ENCODE results near the gene LRMDA. TPM values are rescaled to one million over a fixed set of nuclear protein-coding genes. Genes with fewer than 3 reads are reported as not detected.

Gene LRMDA
- total and polyA plus RNA-seq, 2 of the 4 experiments (the other 2 are of a cell fraction) = 0.07 TPM; not detected in 1

- H2BK120ac ChIP-seq (ENCODE audit: low read depth, low read length) = no peak overlapping the region
- H3K79me1 ChIP-seq (ENCODE audit: low read depth in 1 of 2, low read length in 2 of 2) = no peaks in the 10 kb centered on the region
- H4K5ac ChIP-seq (ENCODE audit: low read depth, low read length) = no peak overlapping the region
- H3K4ac ChIP-seq (ENCODE audit: low read depth, low read length) = no peak overlapping the region
- H3K18ac ChIP-seq (ENCODE audit: low read depth, low read length) = no peak overlapping the region
- ATAC-seq (ENCODE audit: low read depth) (no peak), DNase-seq (no peak)
- no peak overlapping the region for H2BK20ac ChIP-seq (ENCODE audit: low read depth, low read length)
- H3K56ac ChIP-seq (ENCODE audit: extremely low read depth, insufficient read depth, low read length) = no peak overlapping the region
- dilution Hi-C loops (cut with HindIII; ENCODE audit: low sequenced_read_pairs, unreplicated experiment) = no loop called here
- H3K27ac ChIP-seq (ENCODE audit: insufficient read depth, low read length) = no peak overlapping the region
- H3K4me3 ChIP-seq (ENCODE audit: insufficient read depth, low read depth, low read length) = no peak overlapping the region
- intact Hi-C loops (cut with micrococcal nuclease) = no loop called here
- H2AFZ ChIP-seq (replicated peaks; ENCODE audit: low read length, poor library complexity) = no peak overlapping the region
- no peak overlapping the region for H4K8ac ChIP-seq (ENCODE audit: low read depth in 2 of 2, low read length in 2 of 2)
- no peak overlapping the region for H3K23ac ChIP-seq (ENCODE audit: low read depth, low read length)
- CTCF ChIA-PET = no interaction called here
- H3K9me1 ChIP-seq (ENCODE audit: insufficient read depth, low read length) = no peaks in the 10 kb centered on the region
- peaks cover 1% of the 10 kb centered on the region for H3K27me3 ChIP-seq (ENCODE audit: control insufficient read depth, insufficient read depth, low read length)
- in situ Hi-C loops (cut with MboI; ENCODE audit: low sequenced_read_pairs) = no loop called here
- no peak overlapping the region for H2BK15ac ChIP-seq (ENCODE audit: low read depth, low read length)
- POLR2A ChIA-PET (ENCODE audit: unreplicated experiment) = no interaction called here
- H3K4me2 ChIP-seq (ENCODE audit: low read depth, low read length) = no peak overlapping the region
- no peaks in the 10 kb centered on the region for H3K36me3 ChIP-seq (ENCODE audit: control insufficient read depth, insufficient read depth, low read length)
- no peaks in the 10 kb centered on the region for H4K20me1 ChIP-seq (ENCODE audit: insufficient read depth, low read length)
- H3K4me1 ChIP-seq (ENCODE audit: control insufficient read depth, insufficient read depth, low read length) = peaks cover 1% of the 10 kb centered on the region; the same call in 1 of the 2 replicates
- no peak overlapping the region for H4K91ac ChIP-seq (ENCODE audit: insufficient read depth, low read depth, low read length)
- no peak overlapping the region for H2BK5ac ChIP-seq (ENCODE audit: low read depth, low read length, poor library complexity, severe bottlenecking)
- H2AK5ac ChIP-seq (ENCODE audit: low read depth, low read length) = no peak overlapping the region
- H3K9me3 ChIP-seq (ENCODE audit: control insufficient read depth, insufficient read depth, low read length) = no peaks in the 10 kb centered on the region
- no peak overlapping the region for H2AK9ac ChIP-seq (replicated peaks; ENCODE audit: low read depth, low read length, poor library complexity)
- no peak overlapping the region for H3K9ac ChIP-seq (ENCODE audit: low read depth, low read length)
- BruUV-seq (replicated peaks) = no TSS peak
- no peak for TF ChIP-seq RFX5 (IDR thresholded peaks at IDR 0.05; ENCODE audit: low read depth, low read length)
- WGBS, 2 experiments (ENCODE audit: extremely low coverage in 2 of 2, insufficient read length in 1 of 2) = 40% methylated on average over 1 of the region's 3 CpGs; no CpG with 5 or more reads in 1 of the 2 experiments
- H3K14ac ChIP-seq (replicated peaks; ENCODE audit: low read depth, low read length) = no peak overlapping the region
Measured at GRCh38 chr10:75530299-75530698, 98.9 kb downstream of the LRMDA start.

Data from IMR-90 (cell line).